Upper lobe of left lung (tissue), 6 donors: ENCODE data around the gene CEP192. TPM values are rescaled to one million over a fixed set of nuclear protein-coding genes. Genes with fewer than 3 reads are reported as not detected.

Experiments used
- ATAC-seq, 2 donors: fragments of 200-7000 bp; cut with Tn5 transposase; one replicate each; pipeline ENCODE4 v1.9.1; 2022; ENCODE audit warnings: mild to moderate bottlenecking in 2 of 2, moderate library complexity in 2 of 2; ENCODE audit not compliant: low FRiP score in 2 of 2
- DNase-seq, 2 donors: peaks; one replicate each; pipeline ENCODE4 v3.0.0-alpha.2; 2019 to 2020
- H3K27ac ChIP-seq, 4 donors: fragments of 200-600 bp; sonication (generic); one replicate each; pipeline ENCODE4 v1.5.1; 2016 to 2019
- H3K27me3 ChIP-seq, 4 donors: fragments of 200-600 bp; sonication (generic); one replicate each; pipeline ENCODE4 v1.5.1; 2017 to 2019
- H3K36me3 ChIP-seq, 4 donors: fragments of 200-600 bp; sonication (generic); one replicate each; pipeline ENCODE4 v1.5.1; 2016 to 2019
- H3K4me1 ChIP-seq, 4 donors: fragments of 200-600 bp; sonication (generic); one replicate each; pipeline ENCODE4 v1.5.1; 2018 to 2019
- H3K4me3 ChIP-seq, 4 donors: fragments of 200-600 bp; sonication (generic); one replicate each; pipeline ENCODE4 v1.5.1; 2017 to 2019; ENCODE audit warnings: mild to moderate bottlenecking in 2 of 4, moderate library complexity in 1 of 4
- H3K9me3 ChIP-seq, 4 donors: fragments of 200-600 bp; sonication (generic); one replicate each; pipeline ENCODE4 v1.5.1; 2018 to 2019
- EP300 ChIP-seq, 4 donors: sonication (generic); formaldehyde crosslinking; IDR thresholded peaks; one replicate each; pipeline ENCODE4 v1.5.1; 2017; ENCODE audit warnings: antibody characterized with exemption in 4 of 4, control low read depth in 2 of 4
- POLR2A ChIP-seq, 4 donors: fragments of 450-650 bp; IDR thresholded peaks; one replicate each; pipeline ENCODE4 v1.5.1; 2016 to 2017; ENCODE audit warnings: antibody characterized with exemption in 4 of 4, mild to moderate bottlenecking in 2 of 4
- POLR2AphosphoS5 ChIP-seq, 2 donors: sonication (generic); formaldehyde crosslinking; IDR thresholded peaks; one replicate each; pipeline ENCODE4 v1.5.1; 2017; ENCODE audit warnings: antibody characterized with exemption in 2 of 2
- WGBS, 2 donors: methylation state at CpG; one replicate each; pipeline ENCODE4 v1.1.5; 2017 to 2018; 5-methylcytosine and 5-hydroxymethylcytosine counted together
- total RNA-seq, 6 donors: library from RNA; depleted of rRNA in 4 of 6; stranded (reverse); fragments of >200 nt in 4 of 6; gene quantifications; one replicate each; pipeline versions ENCODE4 v1.1.0 to v1.2.1, GENCODE V29; 2016 to 2021
- TF ChIP-seq, protein P1 (sequence below), 6 experiments: fragments of 450-650 bp in 4 of 6; fragments of 200-600 bp in 2 of 6; sonication (generic) in 2 of 6; IDR thresholded peaks; one replicate each; pipeline ENCODE4 v1.5.1; 2016 to 2019; ENCODE audit warnings: antibody characterized with exemption in 6 of 6
- donor health status: DM: no; HTN: no; CAD: no; lungs with moderate emphysema.
- donor health status: DM: no; HTN: yes; CAD: no; lungs with severe emphysema.

Gene CEP192
- total RNA-seq, 6 donors from 2014 or later: 14.3 to 41.3 (median 22.5) TPM

GRCh38 chr18:13017247-13017875 lies 26.2 kb downstream of the CEP192 start:
- Histone ChIP-seq H3K4me1 (no peaks in the 10 kb centered on the region), H3K27ac (no peak overlapping the region), H3K9me3 (no peaks in the 10 kb centered on the region), H3K27me3 (no peaks in the 10 kb centered on the region), H3K4me3 (no peak overlapping the region), H3K36me3 (peaks cover 10 to 86% (median 28%) of the 10 kb centered on the region in 4 donors)
- DNase-seq (no peak), ATAC-seq (no peak)
- TF ChIP-seq EP300 (IDR thresholded peaks at IDR 0.05): no peak
- TF ChIP-seq POLR2AphosphoS5 (IDR thresholded peaks at IDR 0.05): no peak
- TF ChIP-seq POLR2A (IDR thresholded peaks at IDR 0.05): no peak
- TF ChIP-seq, protein P1, sequence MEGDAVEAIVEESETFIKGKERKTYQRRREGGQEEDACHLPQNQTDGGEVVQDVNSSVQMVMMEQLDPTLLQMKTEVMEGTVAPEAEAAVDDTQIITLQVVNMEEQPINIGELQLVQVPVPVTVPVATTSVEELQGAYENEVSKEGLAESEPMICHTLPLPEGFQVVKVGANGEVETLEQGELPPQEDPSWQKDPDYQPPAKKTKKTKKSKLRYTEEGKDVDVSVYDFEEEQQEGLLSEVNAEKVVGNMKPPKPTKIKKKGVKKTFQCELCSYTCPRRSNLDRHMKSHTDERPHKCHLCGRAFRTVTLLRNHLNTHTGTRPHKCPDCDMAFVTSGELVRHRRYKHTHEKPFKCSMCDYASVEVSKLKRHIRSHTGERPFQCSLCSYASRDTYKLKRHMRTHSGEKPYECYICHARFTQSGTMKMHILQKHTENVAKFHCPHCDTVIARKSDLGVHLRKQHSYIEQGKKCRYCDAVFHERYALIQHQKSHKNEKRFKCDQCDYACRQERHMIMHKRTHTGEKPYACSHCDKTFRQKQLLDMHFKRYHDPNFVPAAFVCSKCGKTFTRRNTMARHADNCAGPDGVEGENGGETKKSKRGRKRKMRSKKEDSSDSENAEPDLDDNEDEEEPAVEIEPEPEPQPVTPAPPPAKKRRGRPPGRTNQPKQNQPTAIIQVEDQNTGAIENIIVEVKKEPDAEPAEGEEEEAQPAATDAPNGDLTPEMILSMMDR (IDR thresholded peaks at IDR 0.05): no peak
- WGBS, 2 donors: 90 to 95% methylated on average over 2 of the region's 2 CpGs

- Histone ChIP-seq H3K9me3 (no peaks in the 10 kb centered on the region), H3K4me1 (no peaks in the 10 kb centered on the region), H3K27me3 (no peaks in the 10 kb centered on the region), H3K36me3 (peaks cover 10 to 81% (median 25%) of the 10 kb centered on the region in 4 donors), H3K27ac (no peak overlapping the region), H3K4me3 (no peak overlapping the region)
- TF ChIP-seq, protein P1 (IDR thresholded peaks at IDR 0.05): no peak
- TF ChIP-seq POLR2A (IDR thresholded peaks at IDR 0.05): no peak
- TF ChIP-seq EP300 (IDR thresholded peaks at IDR 0.05): no peak
- TF ChIP-seq POLR2AphosphoS5 (IDR thresholded peaks at IDR 0.05): no peak
- ATAC-seq (no peak), DNase-seq (no peak)
- 83 to 87% methylated on average over 2 of the region's 2 CpGs for WGBS, 2 donors
These were observed 27.2 kb downstream of the CEP192 start for GRCh38 chr18:13018374-13018773.

DNA sequence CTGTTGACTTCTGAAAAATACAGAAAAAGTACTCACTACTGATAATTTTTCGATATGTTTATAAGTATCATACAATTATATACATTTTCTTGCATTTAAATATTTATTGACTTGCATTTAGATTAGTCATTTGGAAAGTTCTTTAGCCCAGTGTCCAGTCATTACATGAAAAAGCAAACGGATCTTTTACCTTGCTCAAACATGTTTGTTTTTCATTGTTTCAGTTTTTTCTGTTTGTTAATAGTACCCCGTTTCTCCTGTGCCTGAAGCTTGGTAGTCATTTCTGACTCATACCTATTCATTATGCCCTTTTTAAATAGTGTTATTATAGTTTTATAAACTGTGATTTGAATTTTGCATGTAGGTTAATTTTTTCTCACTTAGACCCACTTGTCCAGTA lies 28.1 kb downstream of the CEP192 start:
- no peak overlapping the region for H3K27ac ChIP-seq
- no peak for DNase-seq

GRCh38 chr18:13022644-13023043 lies 31.5 kb downstream of the CEP192 start:
- ATAC-seq: no peak
- peaks cover under 1 to 67% (median 7%) of the 10 kb centered on the region in 4 donors for H3K36me3 ChIP-seq
- no peak for DNase-seq
- H3K27ac ChIP-seq: no peak overlapping the region
- TF ChIP-seq EP300 (IDR thresholded peaks at IDR 0.05) (no peak), POLR2AphosphoS5 (IDR thresholded peaks at IDR 0.05) (no peak), POLR2A (IDR thresholded peaks at IDR 0.05) (no peak)
- TF ChIP-seq, protein P1 (IDR thresholded peaks at IDR 0.05): no peak
- H3K4me3 ChIP-seq: no peak overlapping the region
- no peaks in the 10 kb centered on the region for H3K27me3 ChIP-seq
- H3K9me3 ChIP-seq: no peaks in the 10 kb centered on the region
- H3K4me1 ChIP-seq: no peaks in the 10 kb centered on the region

More for the DNA sequence above, 28.1 kb downstream of the CEP192 start:
- H3K36me3 ChIP-seq: peaks cover 10 to 73% (median 24%) of the 10 kb centered on the region in 4 donors
- TF ChIP-seq POLR2A (IDR thresholded peaks at IDR 0.05): no peak
- no peaks in the 10 kb centered on the region for H3K9me3 ChIP-seq
- H3K4me3 ChIP-seq: no peak overlapping the region
- no peaks in the 10 kb centered on the region for H3K27me3 ChIP-seq
- no peaks in the 10 kb centered on the region for H3K4me1 ChIP-seq
- ATAC-seq: no peak
- 78 to 85% methylated on average over 3 of the region's 3 CpGs for WGBS, 2 donors

DNA sequence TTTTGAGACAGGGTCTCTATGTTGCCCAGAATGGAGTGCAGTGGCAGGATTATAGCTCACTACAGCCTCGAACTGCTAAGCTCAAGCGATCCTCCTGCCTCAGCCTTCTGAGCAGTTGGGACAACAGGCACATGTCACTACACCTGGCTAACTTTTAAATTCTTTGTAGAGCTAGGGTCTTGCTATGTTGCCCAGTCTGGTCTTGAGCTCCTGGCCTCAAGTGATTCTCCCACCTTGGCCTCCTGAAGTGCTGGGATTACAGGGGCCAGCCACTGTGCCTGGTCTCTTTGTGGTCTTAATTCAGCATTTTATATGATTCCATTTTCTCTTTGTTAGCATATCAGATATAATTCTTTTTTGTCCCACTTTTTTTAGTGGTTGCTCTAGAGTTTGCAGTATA lies 34.1 kb downstream of the CEP192 start:
- 97 to 100% methylated on average over 2 of the region's 2 CpGs for whole genome bisulfite sequencing, 2 donors

More for the DNA sequence above, 34.1 kb downstream of the CEP192 start:
- no peak for TF ChIP-seq EP300 (IDR thresholded peaks at IDR 0.05)
- TF ChIP-seq, protein P1 (IDR thresholded peaks at IDR 0.05): no peak
- no peak for TF ChIP-seq POLR2AphosphoS5 (IDR thresholded peaks at IDR 0.05)
- no peak for TF ChIP-seq POLR2A (IDR thresholded peaks at IDR 0.05)
- Histone ChIP-seq H3K4me1 (no peaks in the 10 kb centered on the region), H3K27me3 (no peaks in the 10 kb centered on the region), H3K27ac (no peak overlapping the region), H3K4me3 (no peak overlapping the region), H3K36me3 (peaks cover 0 to 60% (median 16%) of the 10 kb centered on the region in 4 donors), H3K9me3 (no peaks in the 10 kb centered on the region)
- ATAC-seq (no peak), DNase-seq (no peak)
